Natural killer cell (primary cell): Measurements from ENCODE around the gene GSAP. TPM values are rescaled to one million over a fixed set of nuclear protein-coding genes. Genes with fewer than 3 reads are reported as not detected.
A peak's percentile ranks its signal among the peaks of the same experiment; 100 is the strongest.

Source experiments
- ATAC-seq, 3 donors: fragments of 150-1000 bp in 2 of 3; fragments of 200-7000 bp in 1 of 3; cut with Tn5 transposase; 1 replicate in 1 of 3; 2 replicates in 2 of 3; pipeline ENCODE4 v1.10.0; 2021; ENCODE audit warnings: mild to moderate bottlenecking in 2 of 3, moderate library complexity in 2 of 3
- DNase-seq, 2 donors: peaks; one replicate each; pipeline versions ENCODE4 v3.0.0 to v3.0.0-alpha.2; 2013 to 2021; ENCODE audit warnings: mixed read lengths in 1 of 2
- H3K27ac ChIP-seq: one replicate; pipeline ENCODE4 v1.5.1; 2013; ENCODE audit warnings: mild to moderate bottlenecking, low read length
- H3K27me3 ChIP-seq: one replicate; pipeline ENCODE4 v1.6.1; 2013; ENCODE audit warnings: low read length; ENCODE audit not compliant: control insufficient read depth, insufficient read depth
- H3K36me3 ChIP-seq: one replicate; pipeline ENCODE4 v1.6.1; 2013; ENCODE audit warnings: low read length; ENCODE audit not compliant: control insufficient read depth, insufficient read depth
- H3K4me1 ChIP-seq: one replicate; pipeline ENCODE4 v1.6.1; 2013; ENCODE audit warnings: low read length; ENCODE audit not compliant: control insufficient read depth, insufficient read depth
- H3K4me3 ChIP-seq: one replicate; pipeline ENCODE4 v1.5.1; 2013; ENCODE audit warnings: low read length
- H3K9me3 ChIP-seq: one replicate; pipeline ENCODE4 v1.6.1; 2013; ENCODE audit warnings: low read length; ENCODE audit not compliant: control insufficient read depth, insufficient read depth
- H3K27ac Mint-ChIP-seq, 2 donors: one replicate each; pipeline ENCODE4 v1.8.0; 2022; ENCODE audit warnings: mild to moderate bottlenecking in 2 of 2, mixed read lengths in 2 of 2, moderate library complexity in 1 of 2
- H3K27me3 Mint-ChIP-seq, 2 donors: one replicate each; pipeline ENCODE4 v1.8.0; 2022; ENCODE audit warnings: low read depth in 2 of 2, mixed read lengths in 2 of 2
- H3K36me3 Mint-ChIP-seq: one replicate; pipeline ENCODE4 v1.8.0; 2022; ENCODE audit warnings: mixed read lengths
- H3K4me1 Mint-ChIP-seq, 2 donors: one replicate each; pipeline ENCODE4 v1.8.0; 2022; ENCODE audit warnings: mixed read lengths in 2 of 2
- H3K4me3 Mint-ChIP-seq: one replicate; pipeline ENCODE4 v1.8.0; 2022; ENCODE audit warnings: mild to moderate bottlenecking, moderate library complexity, mixed read lengths
- H3K9me3 Mint-ChIP-seq, 2 donors: one replicate each; pipeline ENCODE4 v1.8.0; 2022; ENCODE audit warnings: mixed read lengths in 2 of 2
- WGBS: methylation state at CpG from one replicate; pipeline ENCODE4 v1.1.7; 2013; ENCODE audit warnings: missing lambda C conversion rate; ENCODE audit not compliant: insufficient coverage; 5-methylcytosine and 5-hydroxymethylcytosine counted together
- intact Hi-C: fragments of 100-400 bp; cut with micrococcal nuclease; formaldehyde crosslinking; loops from one replicate; pipeline ENCODE4 v1.14.2; 2022
- total RNA-seq, 4 donors: library from RNA; stranded (reverse); fragments of 120-200 nt in 1 of 4; gene quantifications; one replicate each; pipeline versions ENCODE4 v1.2.3 to v1.2.4, GENCODE V29; 2013 to 2022
- TF ChIP-seq, protein P1 (sequence below): fragments of 200-600 bp; IDR thresholded peaks from one replicate; pipeline ENCODE4 v1.8.0; 2022; ENCODE audit warnings: antibody characterized with exemption

GSAP gene
- total RNA-seq, 3 donors from 2014 or later (not counting 1 experiment from before 2014, with no cell fraction given), result 202 to 302 (median 301) TPM

DNA sequence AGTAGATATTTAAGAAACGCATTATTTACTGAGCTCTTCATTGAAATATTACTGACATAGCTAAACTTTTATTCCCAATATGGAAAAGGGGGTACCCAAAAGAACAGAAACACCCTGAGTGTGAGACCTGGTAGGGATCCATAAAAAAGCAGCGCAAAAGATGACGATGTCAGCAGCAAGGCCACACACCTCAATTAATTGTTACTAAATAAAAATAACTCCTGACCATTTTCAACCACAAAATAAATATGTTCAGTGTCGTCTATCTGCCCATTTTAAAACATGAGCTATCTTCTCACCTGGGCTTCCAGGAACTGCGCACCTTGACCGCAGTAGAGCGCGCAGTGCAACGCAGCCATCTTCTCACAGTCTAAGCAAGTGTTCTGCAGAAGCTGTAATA lies 61.2 kb downstream of the GSAP start:
- ATAC-seq (no peak), DNase-seq (no peak)
- Mint-ChIP-seq H3K4me1 (peaks cover 69 to 70% of the 10 kb centered on the region in 2 donors), H3K9me3 (no peaks in the 10 kb centered on the region), H3K4me3 (peak overlapping the region; percentile 80), H3K27me3 (no peaks in the 10 kb centered on the region), H3K27ac (peak overlapping the region; percentile 94 to 96), H3K36me3 (peaks cover 21% of the 10 kb centered on the region)
- Histone ChIP-seq H3K4me1 (peaks cover 33% of the 10 kb centered on the region), H3K27ac (peak overlapping the region; percentile 83), H3K36me3 (peaks cover 31% of the 10 kb centered on the region), H3K9me3 (no peaks in the 10 kb centered on the region), H3K4me3 (no peak overlapping the region), H3K27me3 (no peaks in the 10 kb centered on the region)
- TF ChIP-seq, protein P1, sequence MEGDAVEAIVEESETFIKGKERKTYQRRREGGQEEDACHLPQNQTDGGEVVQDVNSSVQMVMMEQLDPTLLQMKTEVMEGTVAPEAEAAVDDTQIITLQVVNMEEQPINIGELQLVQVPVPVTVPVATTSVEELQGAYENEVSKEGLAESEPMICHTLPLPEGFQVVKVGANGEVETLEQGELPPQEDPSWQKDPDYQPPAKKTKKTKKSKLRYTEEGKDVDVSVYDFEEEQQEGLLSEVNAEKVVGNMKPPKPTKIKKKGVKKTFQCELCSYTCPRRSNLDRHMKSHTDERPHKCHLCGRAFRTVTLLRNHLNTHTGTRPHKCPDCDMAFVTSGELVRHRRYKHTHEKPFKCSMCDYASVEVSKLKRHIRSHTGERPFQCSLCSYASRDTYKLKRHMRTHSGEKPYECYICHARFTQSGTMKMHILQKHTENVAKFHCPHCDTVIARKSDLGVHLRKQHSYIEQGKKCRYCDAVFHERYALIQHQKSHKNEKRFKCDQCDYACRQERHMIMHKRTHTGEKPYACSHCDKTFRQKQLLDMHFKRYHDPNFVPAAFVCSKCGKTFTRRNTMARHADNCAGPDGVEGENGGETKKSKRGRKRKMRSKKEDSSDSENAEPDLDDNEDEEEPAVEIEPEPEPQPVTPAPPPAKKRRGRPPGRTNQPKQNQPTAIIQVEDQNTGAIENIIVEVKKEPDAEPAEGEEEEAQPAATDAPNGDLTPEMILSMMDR, result no peak
- intact Hi-C loops, result loop anchor here (2.0 to 5.0 kb wide), 2 partner anchors 188 to 207 kb away; no protein-coding TSS in a partner anchor
- 91% methylated on average over 8 of the region's 9 CpGs for WGBS

DNA sequence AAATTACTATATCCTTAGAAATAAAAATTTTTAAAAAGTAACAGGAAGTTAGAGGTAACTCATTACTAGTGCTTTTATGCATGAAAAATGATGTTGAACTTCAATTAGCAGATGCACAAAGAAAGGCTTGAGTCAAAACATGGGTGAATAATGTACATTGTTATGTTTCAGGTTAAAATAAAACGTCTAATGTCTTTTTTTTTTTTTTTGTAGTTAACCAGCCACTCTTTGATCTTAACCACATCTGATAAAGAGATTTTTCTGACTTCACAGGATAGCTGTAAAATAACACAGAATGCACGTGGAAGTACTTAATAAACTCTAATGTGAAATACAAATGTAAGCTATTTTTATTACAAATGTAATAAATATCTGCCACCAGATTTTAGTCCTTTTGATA lies 61.7 kb downstream of the GSAP start:
- no peaks in the 10 kb centered on the region for H3K9me3 Mint-ChIP-seq
- H3K27ac ChIP-seq, result peak overlapping the region; percentile 83
- H3K27me3 ChIP-seq, result no peaks in the 10 kb centered on the region
- H3K9me3 ChIP-seq, result no peaks in the 10 kb centered on the region
- H3K27me3 Mint-ChIP-seq, result no peaks in the 10 kb centered on the region
- peak overlapping the region; percentile 94 to 96 for H3K27ac Mint-ChIP-seq
- no CpG with 5 or more reads among the region's 2 CpGs for WGBS
- DNase-seq, result peak in 1 of 2 donors; percentile 76
- no peak overlapping the region for H3K4me3 ChIP-seq
- H3K4me1 ChIP-seq, result peaks cover 33% of the 10 kb centered on the region
- peak overlapping the region; percentile 80 for H3K4me3 Mint-ChIP-seq
- H3K36me3 ChIP-seq, result peaks cover 28% of the 10 kb centered on the region
- ATAC-seq, result no peak
- intact Hi-C loops, result loop anchor here (2.0 to 5.0 kb wide), 2 partner anchors 188 to 208 kb away; no protein-coding TSS in a partner anchor
- peaks cover 17% of the 10 kb centered on the region for H3K36me3 Mint-ChIP-seq
- H3K4me1 Mint-ChIP-seq, result peaks cover 69 to 70% of the 10 kb centered on the region in 2 donors
- TF ChIP-seq, protein P1, result no peak

DNA sequence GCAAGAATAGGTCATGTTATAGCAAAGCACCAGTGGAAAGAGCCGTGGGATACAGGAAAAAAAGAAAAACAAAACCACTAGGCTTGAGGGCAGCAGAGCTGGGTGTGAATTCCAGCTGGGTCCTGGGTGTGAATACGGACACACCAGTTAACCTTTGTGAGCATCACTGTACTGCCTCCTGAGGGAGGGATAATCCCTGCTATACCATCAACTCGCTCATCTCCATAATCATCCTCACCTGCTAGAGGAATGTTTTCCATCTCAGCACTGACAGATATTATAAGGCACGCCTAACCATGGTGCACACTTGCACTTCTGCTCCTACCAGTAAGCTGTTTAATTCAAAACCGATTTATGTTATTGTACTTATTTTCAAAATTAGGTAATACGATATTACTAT lies 62.2 kb downstream of the GSAP start:
- no peaks in the 10 kb centered on the region for H3K9me3 ChIP-seq
- Mint-ChIP-seq H3K27ac (peak overlapping the region; percentile 94 to 96), H3K27me3 (no peaks in the 10 kb centered on the region), H3K36me3 (peaks cover 15% of the 10 kb centered on the region), H3K4me3 (peak overlapping the region; percentile 80), H3K9me3 (no peaks in the 10 kb centered on the region), H3K4me1 (peaks cover 73 to 75% of the 10 kb centered on the region in 2 donors)
- H3K4me3 ChIP-seq, result no peak overlapping the region
- peaks cover 39% of the 10 kb centered on the region for H3K4me1 ChIP-seq
- peak overlapping the region; percentile 83 for H3K27ac ChIP-seq
- H3K27me3 ChIP-seq, result no peaks in the 10 kb centered on the region
- ATAC-seq (no peak), DNase-seq (no peak)
- intact Hi-C loops, result loop anchor here (2.0 to 5.0 kb wide), 2 partner anchors 189 to 208 kb away; no protein-coding TSS in a partner anchor
- 51% methylated on average over 4 of the region's 6 CpGs for WGBS
- H3K36me3 ChIP-seq, result peaks cover 29% of the 10 kb centered on the region
- TF ChIP-seq, protein P1, result no peak

DNA sequence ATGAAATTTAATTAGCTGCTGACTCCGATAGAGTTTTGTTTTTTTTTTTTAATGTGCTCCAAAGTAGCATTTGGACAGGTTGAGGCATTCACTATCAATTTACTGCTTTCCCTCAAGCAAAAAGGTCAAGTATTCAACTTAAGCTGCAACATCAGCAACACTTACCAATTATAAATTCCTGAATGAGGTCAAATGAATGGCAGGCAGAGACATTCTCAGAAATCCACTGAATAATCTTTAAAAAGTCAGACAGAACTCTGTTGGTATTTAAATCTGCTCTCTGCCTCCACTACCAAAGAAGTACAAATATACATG lies 62.8 kb downstream of the GSAP start:
- TF ChIP-seq, protein P1, result no peak
- ATAC-seq, result no peak
- peak overlapping the region; percentile 83 for H3K27ac ChIP-seq
- H3K36me3 ChIP-seq, result peaks cover 29% of the 10 kb centered on the region
- WGBS, result no CpG with 5 or more reads among the region's 1 CpG
- Mint-ChIP-seq H3K36me3 (peaks cover 21% of the 10 kb centered on the region), H3K4me3 (peak overlapping the region; percentile 80), H3K9me3 (no peaks in the 10 kb centered on the region), H3K27me3 (no peaks in the 10 kb centered on the region), H3K4me1 (peaks cover 79 to 80% of the 10 kb centered on the region in 2 donors), H3K27ac (peak overlapping the region; percentile 94 to 96)
- H3K27me3 ChIP-seq, result no peaks in the 10 kb centered on the region
- no peak overlapping the region for H3K4me3 ChIP-seq
- intact Hi-C loops, result loop anchor here (5.0 kb wide), 1 partner anchor 209 kb away; no protein-coding TSS in a partner anchor
- no peak for DNase-seq
- H3K4me1 ChIP-seq, result peaks cover 44% of the 10 kb centered on the region
- no peaks in the 10 kb centered on the region for H3K9me3 ChIP-seq
